Endothelial cell of umbilical vein (primary cell): ENCODE results near the gene ADORA2A.
"Not testable (repeated sequence)": the region's sequence is repeated elsewhere in the genome, so short reads cannot be mapped to it uniquely, and the experiment has no call there.

Experiments used
- MAX ChIP-seq: IDR thresholded peaks from 2 replicates; pipeline ENCODE4 v1.6.1; 2011; ENCODE audit not compliant: insufficient read depth, insufficient read length
- POLR2A ChIP-seq: IDR thresholded peaks from 2 replicates; pipeline ENCODE4 v1.6.1; 2012; ENCODE audit warnings: low read depth, mild to moderate bottlenecking, control low read depth, low read length

DNA sequence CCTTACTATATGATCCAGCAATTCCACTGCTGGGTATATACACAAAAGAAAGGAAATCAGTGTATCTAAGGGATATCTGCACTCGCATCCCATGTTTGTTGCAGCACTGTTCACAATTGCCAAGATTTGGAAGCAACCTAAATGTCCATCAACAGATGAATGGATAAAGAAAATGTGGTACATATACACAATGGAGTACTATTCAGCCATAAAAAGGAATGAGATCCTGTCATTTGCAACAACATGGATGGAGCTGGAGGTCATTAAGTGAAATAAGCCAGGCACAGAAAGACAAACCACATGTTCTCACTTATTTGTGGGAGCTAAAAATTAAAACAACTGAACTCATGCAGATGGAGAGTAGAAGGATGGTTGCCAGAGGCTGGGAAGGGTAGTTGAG, 62.0 kb downstream of the ADORA2A start:
- TF ChIP-seq POLR2A, MAX: not testable (repeated sequence)
